Measurements from ENCODE around the gene AQP11. TPM values are rescaled to one million over a fixed set of nuclear protein-coding genes. Genes with fewer than 3 reads are reported as not detected.

The AQP11 gene
- total RNA-seq, 1 experiment from 2014 or later: 0.39 TPM

GRCh38 chr11:77658213-77659013 is 68.7 kb downstream of the AQP11 start:
- DNase-seq (ENCODE audit: low spot score): no peak

Other genes starting within 250 kb of the AQP11 start
- gene PAK1, start 115.9 kb upstream of the AQP11 start, total RNA-seq (2014; rRNA removed; shearing (Covaris generic)): 27.7 and 32.6 TPM in 2 replicates
- gene CLNS1A, start 47.8 kb downstream of the AQP11 start, total RNA-seq (2014; rRNA removed; shearing (Covaris generic)): 215 and 268 TPM in 2 replicates
- 17.1 and 21.3 TPM in 2 replicates for gene RSF1, start 230.8 kb downstream of the AQP11 start, total RNA-seq (2014; rRNA removed; shearing (Covaris generic))
- gene AAMDC, start 231.2 kb downstream of the AQP11 start, total RNA-seq (2014; rRNA removed; shearing (Covaris generic)): 19.7 and 31.2 TPM in 2 replicates

Data from H4 (cell line).